HG03097 (cell line): ENCODE results near the gene ZBBX.
"Not testable (repeated sequence)": the region's sequence is repeated elsewhere in the genome, so short reads cannot be mapped to it uniquely, and the experiment has no call there.

Experiments used
- ATAC-seq: cut with Tn5 transposase; IDR thresholded peaks from one replicate; pipeline ENCODE4 v1.9.1; 2021; ENCODE audit not compliant: unreplicated experiment, low FRiP score

The ZBBX gene

GRCh38 chr3:167380004-167380689 is at the start of gene ZBBX:
ZBBX (minus strand) TSS chr3:167380297; CDS start chr3:167372901, 7,396 bp downstream.
- peak; percentile 100 for ATAC-seq

GRCh38 chr3:167426962-167427361 is 46.9 kb upstream of the ZBBX start:
- ATAC-seq, result not testable (repeated sequence)

GRCh38 chr3:167422396-167422795 is 42.3 kb upstream of the ZBBX start:
- not testable (repeated sequence) for ATAC-seq

- ATAC-seq, result no peak
Observed at GRCh38 chr3:167409611-167410010, 29.5 kb upstream of the ZBBX start.

- ATAC-seq, result no peak
Observed at GRCh38 chr3:167406876-167407492, 26.9 kb upstream of the ZBBX start.

- ATAC-seq, result no peak
Observed at GRCh38 chr3:167397826-167398225, 17.7 kb upstream of the ZBBX start.

GRCh38 chr3:167396075-167396474 is 16.0 kb upstream of the ZBBX start:
- ATAC-seq, result no peak

- no peak for ATAC-seq
Observed at GRCh38 chr3:167394003-167394402, 13.9 kb upstream of the ZBBX start.

GRCh38 chr3:167382155-167382554 is 2.1 kb upstream of the ZBBX start:
- no peak for ATAC-seq

- ATAC-seq, result no peak
Observed at GRCh38 chr3:167375478-167375877, 4.6 kb downstream of the ZBBX start.

- no peak for ATAC-seq
Observed at GRCh38 chr3:167372138-167372537, 8.0 kb downstream of the ZBBX start.

GRCh38 chr3:167361948-167362347 is 18.1 kb downstream of the ZBBX start:
- no peak for ATAC-seq

- ATAC-seq, result no peak
Observed at GRCh38 chr3:167361306-167361705, 18.8 kb downstream of the ZBBX start.

GRCh38 chr3:167355446-167355845 is 24.7 kb downstream of the ZBBX start:
- ATAC-seq, result no peak

GRCh38 chr3:167354751-167355150 is 25.3 kb downstream of the ZBBX start:
- ATAC-seq, result no peak

GRCh38 chr3:167350245-167350862 is 29.7 kb downstream of the ZBBX start:
- no peak for ATAC-seq

GRCh38 chr3:167346171-167346570 is 33.9 kb downstream of the ZBBX start:
- no peak for ATAC-seq

- no peak for ATAC-seq
Observed at GRCh38 chr3:167330993-167331785, 48.9 kb downstream of the ZBBX start.

GRCh38 chr3:167323572-167323971 is 56.5 kb downstream of the ZBBX start:
- ATAC-seq, result no peak

- no peak for ATAC-seq
Observed at GRCh38 chr3:167318996-167319615, 61.0 kb downstream of the ZBBX start.

- no peak for ATAC-seq
Observed at GRCh38 chr3:167318306-167318705, 61.8 kb downstream of the ZBBX start.
